A549 (cell line): ENCODE measurements around the gene SMIM45.

Experiments used
- CTCF ChIP-seq: fragments of >200 bp; sonication (Bioruptor Twin); formaldehyde crosslinking; IDR thresholded peaks from 3 replicates; pipeline ENCODE4 v1.5.1; 2016
- KDM1A ChIP-seq: fragments of 200-600 bp; sonication (generic); IDR thresholded peaks from 2 replicates; pipeline ENCODE4 v1.6.1; 2016; ENCODE audit warnings: low read depth, mild to moderate bottlenecking
- POLR2A ChIP-seq: IDR thresholded peaks from 2 replicates; pipeline ENCODE4 v1.6.1; 2012; ENCODE audit warnings: mild to moderate bottlenecking, low read length
- ZFP36 ChIP-seq: fragments of 450-650 bp; IDR thresholded peaks from 2 replicates; pipeline ENCODE4 v1.6.1; 2014; ENCODE audit warnings: borderline replicate concordance; ENCODE audit not compliant: partially characterized antibody
- TF ChIP-seq, protein P1 (sequence below): IDR thresholded peaks from 2 replicates; pipeline ENCODE4 v1.6.1; 2012

DNA sequence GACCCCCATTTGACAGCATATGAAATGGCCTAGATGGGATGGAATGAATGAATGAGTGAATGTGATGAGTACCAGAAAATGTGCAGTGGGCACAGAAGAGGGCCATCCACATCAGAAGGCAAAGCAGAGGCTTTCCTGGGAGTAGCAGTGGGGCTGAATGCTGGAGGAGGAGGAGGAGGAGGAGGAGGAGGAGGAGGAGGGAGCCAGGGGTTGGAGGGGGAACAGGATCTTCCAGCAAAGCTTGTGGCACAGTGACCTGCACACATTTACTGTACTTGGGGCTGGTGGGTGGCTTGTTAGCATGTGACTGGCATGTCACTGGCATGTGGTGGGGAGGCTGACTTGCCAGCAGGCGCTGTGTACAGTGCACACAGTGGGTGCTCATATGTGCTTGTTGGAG lies 26.8 kb downstream of the SMIM45 start:
- TF ChIP-seq CTCF (no peak), ZFP36 (no peak), KDM1A (no peak), POLR2A (no peak)
- TF ChIP-seq, protein P1, sequence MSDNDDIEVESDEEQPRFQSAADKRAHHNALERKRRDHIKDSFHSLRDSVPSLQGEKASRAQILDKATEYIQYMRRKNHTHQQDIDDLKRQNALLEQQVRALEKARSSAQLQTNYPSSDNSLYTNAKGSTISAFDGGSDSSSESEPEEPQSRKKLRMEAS, result no peak
